AG09319 (cell line): ENCODE results near the gene CLIC5.

Source experiments
- DNase-seq: peaks from one replicate; pipeline ENCODE4 v3.0.0-alpha.2; 2010; ENCODE audit warnings: low read depth; ENCODE audit errors: extremely low read depth
- TF ChIP-seq, protein P1 (sequence below): IDR thresholded peaks from 2 replicates; pipeline ENCODE4 v1.5.1; 2011; ENCODE audit warnings: low read depth, mild to moderate bottlenecking, inconsistent platforms, low read length, moderate library complexity

The CLIC5 gene

DNA sequence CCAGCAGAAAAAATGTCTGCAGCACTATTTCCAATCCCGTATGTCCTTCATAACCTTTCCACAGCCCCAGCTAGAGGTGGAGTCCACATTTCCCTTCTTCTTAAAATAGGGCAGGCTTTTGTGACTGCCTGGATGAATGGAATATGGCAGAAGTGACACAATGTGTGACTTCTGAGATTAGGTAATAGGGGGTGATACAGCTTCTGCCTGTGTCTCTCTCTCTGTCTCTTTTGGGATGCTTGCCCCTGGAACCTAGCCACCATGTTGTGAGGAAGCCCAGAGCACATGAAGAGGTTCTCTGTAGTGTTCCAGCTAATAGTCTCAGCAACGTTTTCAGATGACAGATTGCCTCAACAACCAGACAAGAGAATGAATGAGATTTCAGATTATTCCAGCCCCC lies 51.4 kb downstream of the CLIC5 start:
- no peak for DNase-seq
- TF ChIP-seq, protein P1, sequence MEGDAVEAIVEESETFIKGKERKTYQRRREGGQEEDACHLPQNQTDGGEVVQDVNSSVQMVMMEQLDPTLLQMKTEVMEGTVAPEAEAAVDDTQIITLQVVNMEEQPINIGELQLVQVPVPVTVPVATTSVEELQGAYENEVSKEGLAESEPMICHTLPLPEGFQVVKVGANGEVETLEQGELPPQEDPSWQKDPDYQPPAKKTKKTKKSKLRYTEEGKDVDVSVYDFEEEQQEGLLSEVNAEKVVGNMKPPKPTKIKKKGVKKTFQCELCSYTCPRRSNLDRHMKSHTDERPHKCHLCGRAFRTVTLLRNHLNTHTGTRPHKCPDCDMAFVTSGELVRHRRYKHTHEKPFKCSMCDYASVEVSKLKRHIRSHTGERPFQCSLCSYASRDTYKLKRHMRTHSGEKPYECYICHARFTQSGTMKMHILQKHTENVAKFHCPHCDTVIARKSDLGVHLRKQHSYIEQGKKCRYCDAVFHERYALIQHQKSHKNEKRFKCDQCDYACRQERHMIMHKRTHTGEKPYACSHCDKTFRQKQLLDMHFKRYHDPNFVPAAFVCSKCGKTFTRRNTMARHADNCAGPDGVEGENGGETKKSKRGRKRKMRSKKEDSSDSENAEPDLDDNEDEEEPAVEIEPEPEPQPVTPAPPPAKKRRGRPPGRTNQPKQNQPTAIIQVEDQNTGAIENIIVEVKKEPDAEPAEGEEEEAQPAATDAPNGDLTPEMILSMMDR = no peak

DNA sequence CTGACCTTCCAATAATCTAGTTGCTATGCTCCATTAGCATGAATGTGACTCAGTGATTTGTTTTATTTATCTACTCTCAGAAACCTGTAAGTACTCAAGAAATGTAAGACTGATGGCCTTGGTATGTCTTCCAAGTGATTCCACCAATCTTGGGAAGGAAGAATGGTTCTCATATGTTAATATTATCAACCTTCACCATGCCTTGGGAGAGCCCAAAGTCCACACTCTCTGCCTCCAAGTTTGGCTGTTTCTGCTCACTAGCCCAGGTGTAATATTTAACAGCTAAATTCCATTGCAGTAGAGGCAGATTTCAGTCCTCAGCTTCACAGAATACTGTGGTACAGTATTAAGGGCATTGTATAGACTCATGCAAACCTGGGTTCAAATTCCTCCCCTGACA lies 51.8 kb downstream of the CLIC5 start:
- TF ChIP-seq, protein P1 = no peak
- DNase-seq = no peak

DNA sequence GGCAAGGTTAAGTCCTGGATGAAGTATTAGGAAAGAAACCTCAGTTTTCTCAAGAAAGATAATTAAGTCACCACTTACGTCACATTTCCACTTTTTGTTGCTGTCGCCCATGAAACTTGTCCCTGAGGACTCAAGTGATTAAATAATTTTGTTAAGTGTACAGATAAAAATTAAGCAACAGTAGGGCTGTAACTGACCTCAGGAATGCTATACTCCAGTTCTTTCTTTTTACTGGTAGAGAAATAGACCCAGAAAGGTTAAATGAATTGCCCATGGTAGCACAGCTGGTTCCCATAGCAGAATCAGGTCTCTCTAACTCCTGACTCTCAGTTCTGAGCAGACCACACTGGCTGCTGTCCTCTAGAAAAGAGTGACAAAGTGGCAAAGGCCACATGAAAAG lies 54.5 kb downstream of the CLIC5 start:
- no peak for DNase-seq
- TF ChIP-seq, protein P1 = no peak

DNA sequence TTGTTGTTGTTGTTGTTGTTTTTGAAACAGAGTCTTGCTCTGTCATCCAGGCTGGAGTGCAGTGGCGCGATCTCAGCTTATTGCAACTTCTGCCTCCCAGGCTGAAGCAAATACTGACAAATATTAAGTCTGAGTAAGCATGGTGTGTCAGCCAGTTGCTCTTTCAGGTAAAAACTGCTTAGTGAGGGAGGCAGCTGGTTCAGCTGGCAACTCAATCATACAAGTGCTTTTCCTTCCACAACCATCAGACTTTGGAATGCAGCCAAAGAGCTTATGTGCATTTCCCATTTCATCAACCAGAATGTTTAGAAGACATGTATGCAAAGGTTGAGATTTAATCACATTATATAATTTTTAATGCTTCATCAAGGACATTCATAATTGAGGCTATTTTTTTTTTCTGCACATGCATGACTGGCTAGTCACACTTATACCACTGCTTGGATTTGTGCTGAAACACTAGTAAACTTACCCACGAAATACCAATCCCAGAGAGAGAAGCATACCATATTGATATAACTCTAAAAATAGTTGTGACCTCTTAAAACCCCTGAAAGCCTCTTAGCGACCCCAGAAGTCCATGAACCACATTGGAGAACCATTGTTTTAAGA lies 56.0 kb downstream of the CLIC5 start:
- DNase-seq = no peak
- TF ChIP-seq, protein P1 = no peak

DNA sequence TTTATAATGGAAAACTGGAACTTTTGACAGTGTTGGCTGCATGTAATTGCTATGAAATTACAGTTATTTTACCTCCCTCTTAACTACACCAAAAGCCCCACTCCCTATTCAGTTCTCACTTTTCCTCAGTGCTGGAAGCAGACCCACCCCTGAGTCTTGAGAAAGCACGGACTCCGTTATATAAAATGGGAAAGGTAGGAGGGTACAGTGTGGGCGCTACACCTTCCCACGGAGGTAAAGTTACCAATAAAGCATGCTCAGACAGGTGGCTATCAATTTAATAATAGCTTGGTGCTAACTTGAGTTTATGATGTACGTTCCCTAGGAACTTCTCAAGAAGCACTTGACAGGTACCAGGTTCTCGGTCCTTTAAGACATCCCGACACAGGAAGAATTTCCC lies 59.0 kb downstream of the CLIC5 start:
- TF ChIP-seq, protein P1 = no peak
- DNase-seq = no peak

DNA sequence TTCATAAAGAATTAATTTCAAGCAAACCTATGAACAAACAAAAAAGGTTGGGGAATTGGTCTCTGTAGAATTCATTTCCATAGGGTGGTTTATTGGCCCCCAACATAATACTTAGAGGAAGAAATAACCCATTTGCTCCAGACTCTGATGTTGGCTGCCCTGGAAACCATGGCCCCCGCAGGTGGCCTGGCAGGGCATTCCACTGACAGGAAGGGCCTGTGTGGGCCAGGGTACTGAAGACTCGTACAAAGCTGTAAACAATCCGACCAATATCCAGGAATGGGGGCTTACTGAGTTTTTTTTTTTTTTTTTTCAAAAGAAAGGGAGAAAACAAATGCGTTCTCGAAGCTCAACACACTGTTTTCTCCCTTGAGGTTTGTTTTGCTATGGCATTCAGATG lies 59.5 kb downstream of the CLIC5 start:
- TF ChIP-seq, protein P1 = no peak

DNA sequence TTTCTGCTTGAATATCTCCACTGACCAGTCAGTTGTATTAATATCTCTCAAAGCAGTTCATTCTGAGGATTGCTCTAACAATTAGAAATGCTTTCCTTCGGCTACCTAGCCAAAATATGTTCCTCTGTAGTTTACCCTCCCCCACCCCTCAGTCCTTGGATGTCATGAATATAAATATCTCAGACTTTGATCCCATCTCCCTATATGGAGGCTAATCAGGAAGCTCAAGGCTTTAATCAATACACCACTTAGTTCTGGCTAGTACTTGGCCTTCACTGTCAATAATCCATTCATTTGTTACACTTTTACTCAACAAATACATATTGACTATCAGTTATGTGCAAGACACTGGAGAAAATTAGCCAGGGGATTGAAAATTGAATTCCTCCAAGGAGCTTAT lies 60.1 kb downstream of the CLIC5 start:
- TF ChIP-seq, protein P1 = no peak
- DNase-seq = no peak

More for the DNA sequence above, 59.5 kb downstream of the CLIC5 start:
- no peak for DNase-seq
